OCI-LY7 (cell line): ENCODE data around the gene GRIN3A. TPM values are rescaled to one million over a fixed set of nuclear protein-coding genes. Genes with fewer than 3 reads are reported as not detected.

ENCODE experiments used
- Bru-seq: library from RNA; stranded (reverse); fragments of 400-500 nt; gene quantifications from one replicate; lab custom pipeline; 2021; lab: Mats Ljungman, UMichigan
- BruChase-seq, 2 experiments: library from RNA; stranded (reverse); fragments of 400-500 nt; gene quantifications; one replicate each; lab custom pipeline; 2021; lab: Mats Ljungman, UMichigan
- BruUV-seq: library from RNA; stranded (reverse); fragments of 400-500 nt; replicated peaks from 2 replicates; lab custom pipeline; 2021; lab: Mats Ljungman, UMichigan
- CTCF ChIA-PET: fragments of 300-600 bp; sonication (Branson Sonifier 250); formaldehyde crosslinking; loops from one replicate; lab custom pipeline; 2022; ENCODE audit warnings: antibody characterized with exemption; ENCODE audit not compliant: unreplicated experiment; lab: Charles Lee
- POLR2A ChIA-PET: fragments of 300-600 bp; sonication (Branson Sonifier 250); formaldehyde crosslinking; loops from one replicate; lab custom pipeline; 2022; ENCODE audit warnings: antibody characterized with exemption; lab: Charles Lee
- DNase-seq: peaks from one replicate; pipeline ENCODE4 v3.0.0-alpha.2; 2015; ENCODE audit warnings: low spot score
- H2AFZ ChIP-seq: fragments of 200-600 bp; sonication (generic), shearing (Covaris generic); 2 replicates; pipeline ENCODE4 v1.6.1; 2014; ENCODE audit warnings: mild to moderate bottlenecking, antibody characterized with exemption, low read length, moderate library complexity
- H3K27ac ChIP-seq: fragments of 200-600 bp; sonication (generic); 2 replicates; pipeline ENCODE4 v1.5.1; 2014; ENCODE audit warnings: mixed run types, low read depth, mild to moderate bottlenecking, moderate library complexity, low read length, inconsistent platforms; ENCODE audit not compliant: poor library complexity, severe bottlenecking
- H3K36me3 ChIP-seq: fragments of 200-600 bp; sonication (generic); 2 replicates; pipeline ENCODE4 v1.6.1; 2014; ENCODE audit warnings: mild to moderate bottlenecking, antibody characterized with exemption, low read length, moderate library complexity, mixed read lengths; ENCODE audit not compliant: insufficient read depth
- H3K4me1 ChIP-seq: fragments of 200-600 bp; sonication (generic); 2 replicates; pipeline ENCODE4 v1.5.1; 2014; ENCODE audit warnings: mild to moderate bottlenecking, low read length; ENCODE audit not compliant: insufficient read depth, poor library complexity, severe bottlenecking
- H3K4me2 ChIP-seq: fragments of 200-600 bp; sonication (generic); 2 replicates; pipeline ENCODE4 v1.6.1; 2014; ENCODE audit warnings: mild to moderate bottlenecking, low read length
- H3K4me3 ChIP-seq: fragments of 200-600 bp; sonication (generic); 2 replicates; pipeline ENCODE4 v1.5.1; 2014; ENCODE audit warnings: mild to moderate bottlenecking, low read depth, low read length; ENCODE audit not compliant: poor library complexity, severe bottlenecking
- H3K79me2 ChIP-seq: fragments of 200-600 bp; sonication (generic); 2 replicates; pipeline ENCODE4 v1.6.1; 2016; ENCODE audit warnings: low read depth, mild to moderate bottlenecking, low read length, moderate library complexity, mixed read lengths; ENCODE audit not compliant: insufficient read depth
- H3K9me2 ChIP-seq: fragments of 200-600 bp; sonication (generic); 2 replicates; pipeline ENCODE4 v1.6.1; 2016; ENCODE audit warnings: mild to moderate bottlenecking, low read length, mixed read lengths; ENCODE audit not compliant: insufficient read depth
- H3K9me3 ChIP-seq: fragments of 200-600 bp; sonication (generic); 2 replicates; pipeline ENCODE4 v1.6.1; 2014; ENCODE audit warnings: mild to moderate bottlenecking, mixed run types, low read length, mixed read lengths
- H4K20me1 ChIP-seq: fragments of 200-600 bp; sonication (generic); 2 replicates; pipeline ENCODE4 v1.6.1; 2014; ENCODE audit warnings: mild to moderate bottlenecking, antibody characterized with exemption, low read length, moderate library complexity, mixed read lengths; ENCODE audit not compliant: insufficient read depth
- EZH2phosphoT487 ChIP-seq: fragments of 200-600 bp; sonication (generic); IDR thresholded peaks from 2 replicates; pipeline ENCODE4 v1.6.1; 2018; ENCODE audit warnings: low read depth, borderline replicate concordance, mild to moderate bottlenecking, mixed run types, antibody characterized with exemption, low read length, moderate library complexity, mixed read lengths
- intact Hi-C: fragments of 100-400 bp; cut with micrococcal nuclease; formaldehyde crosslinking; loops from one replicate; pipeline ENCODE4 v1.10.0; 2022; ENCODE audit not compliant: unreplicated experiment
- long read RNA-seq: library from polyadenylated mRNA; stranded (forward); transcript quantifications from one replicate; pipeline ENCODE4 v2.0.0, GENCODE V29; 2022
- total RNA-seq, 2 experiments: library from RNA; depleted of rRNA in 1 of 2; stranded (reverse); fragments of >200 nt in 1 of 2; shearing (Covaris generic) in 1 of 2; gene quantifications; 2 replicates each; pipeline ENCODE4 v1.2.3, GENCODE V29; 2014 to 2022
- TF ChIP-seq, protein P1 (sequence below): fragments of 200-600 bp; sonication (generic); conservative IDR thresholded peaks from 2 replicates; pipeline ENCODE4 v1.5.1; 2014; ENCODE audit warnings: mild to moderate bottlenecking, antibody characterized with exemption, low read length, moderate library complexity, mixed read lengths

GRIN3A gene
- not detected in 2 replicates for total RNA-seq (2014; rRNA removed; shearing (Covaris generic))
- total RNA-seq (2022): not detected in 2 replicates
- Bru-seq, nascent RNA: percentile 1 among the genes with signal in this experiment
- not detected for BruChase-seq, experiment 1, labeled RNA remaining after a 6-hour chase
- BruChase-seq, experiment 2, labeled RNA remaining after a 2-hour chase: not detected
- long read RNA-seq: 0 reads

DNA sequence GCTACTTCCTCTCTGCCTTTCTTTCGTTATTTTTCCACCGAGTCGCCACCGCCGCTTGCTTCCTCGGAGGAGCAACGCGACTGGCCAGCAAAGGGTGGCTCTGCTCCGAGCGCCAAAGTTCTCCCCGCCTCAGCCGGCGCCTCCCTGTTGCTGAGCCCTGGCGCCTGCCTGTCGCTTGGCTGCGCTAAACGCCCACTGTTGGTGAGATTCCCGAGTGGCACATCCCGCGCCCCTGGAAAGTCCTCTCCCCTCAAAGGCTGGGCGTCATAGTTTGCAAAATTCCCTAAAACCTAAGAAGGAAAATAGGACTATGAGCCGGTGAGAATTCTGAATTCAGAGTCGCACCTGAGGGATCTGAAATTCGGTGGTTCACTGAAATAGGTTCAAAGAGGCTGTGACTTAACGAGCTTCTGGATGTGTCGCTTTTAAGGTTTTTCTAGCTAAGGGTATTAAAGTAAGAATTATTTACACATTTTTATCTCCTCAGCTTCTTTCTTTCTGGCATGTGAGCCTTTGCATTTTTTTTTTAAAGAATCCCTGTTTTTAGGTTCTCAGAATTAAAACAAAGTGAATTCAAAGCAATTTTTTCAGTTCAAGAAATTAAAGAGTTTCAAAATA lies at the start of gene GRIN3A:
GRIN3A (minus strand) TSS at position 82 of the 618 bp plus-strand sequence. CDS start 668 bp downstream, outside the sequence.
- intact Hi-C loops: no loop called here
- TF ChIP-seq, protein P1, sequence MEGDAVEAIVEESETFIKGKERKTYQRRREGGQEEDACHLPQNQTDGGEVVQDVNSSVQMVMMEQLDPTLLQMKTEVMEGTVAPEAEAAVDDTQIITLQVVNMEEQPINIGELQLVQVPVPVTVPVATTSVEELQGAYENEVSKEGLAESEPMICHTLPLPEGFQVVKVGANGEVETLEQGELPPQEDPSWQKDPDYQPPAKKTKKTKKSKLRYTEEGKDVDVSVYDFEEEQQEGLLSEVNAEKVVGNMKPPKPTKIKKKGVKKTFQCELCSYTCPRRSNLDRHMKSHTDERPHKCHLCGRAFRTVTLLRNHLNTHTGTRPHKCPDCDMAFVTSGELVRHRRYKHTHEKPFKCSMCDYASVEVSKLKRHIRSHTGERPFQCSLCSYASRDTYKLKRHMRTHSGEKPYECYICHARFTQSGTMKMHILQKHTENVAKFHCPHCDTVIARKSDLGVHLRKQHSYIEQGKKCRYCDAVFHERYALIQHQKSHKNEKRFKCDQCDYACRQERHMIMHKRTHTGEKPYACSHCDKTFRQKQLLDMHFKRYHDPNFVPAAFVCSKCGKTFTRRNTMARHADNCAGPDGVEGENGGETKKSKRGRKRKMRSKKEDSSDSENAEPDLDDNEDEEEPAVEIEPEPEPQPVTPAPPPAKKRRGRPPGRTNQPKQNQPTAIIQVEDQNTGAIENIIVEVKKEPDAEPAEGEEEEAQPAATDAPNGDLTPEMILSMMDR: no peak
- TF ChIP-seq EZH2phosphoT487: no peak
- Histone ChIP-seq H3K36me3 (no peaks in the 10 kb centered on the region), H2AFZ (no peak within 1 kb of the TSS), H3K9me3 (no peaks in the 10 kb centered on the region), H3K9me2 (no peaks in the 10 kb centered on the region), H3K4me2 (no peak within 1 kb of the TSS), H3K79me2 (no peaks in the 10 kb centered on the region), H4K20me1 (no peaks in the 10 kb centered on the region), H3K27ac (no peak within 1 kb of the TSS), H3K4me3 (no peak within 1 kb of the TSS), H3K4me1 (no peaks in the 10 kb centered on the region)
- DNase-seq: no peak
- ChIA-PET CTCF (no interaction called here), POLR2A (no interaction called here)
- no TSS peak for BruUV-seq

DNA sequence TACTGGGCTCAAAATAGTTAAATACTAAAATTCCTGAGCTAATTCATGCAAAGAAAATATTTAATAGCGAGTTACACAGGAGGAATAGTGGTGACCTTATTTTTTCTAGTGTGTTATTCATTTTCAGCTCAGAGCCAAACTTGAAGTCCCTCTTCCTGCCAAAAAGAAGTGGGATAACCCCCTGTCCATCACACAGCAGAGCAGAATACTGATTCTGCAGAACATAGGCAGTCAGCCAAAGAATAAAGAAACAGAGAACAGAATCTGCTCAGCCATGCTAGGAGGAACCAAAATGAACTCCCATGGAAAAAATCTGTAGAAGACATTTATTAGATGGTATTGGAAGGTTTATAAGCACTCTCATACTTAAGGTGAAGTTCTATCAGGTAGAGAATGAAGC lies 49.4 kb upstream of the GRIN3A start:
- ChIA-PET POLR2A (interaction anchor here (0.6 to 1.1 kb wide), 2 partner anchors 11 to 1652 kb away, joined by 3 to 4 read pairs; no protein-coding TSS in a partner anchor), CTCF (no interaction called here)
- Histone ChIP-seq H3K4me3 (no peak overlapping the region), H3K27ac (no peak overlapping the region), H3K9me2 (no peaks in the 10 kb centered on the region), H3K79me2 (no peaks in the 10 kb centered on the region), H3K4me2 (no peak overlapping the region), H3K36me3 (no peaks in the 10 kb centered on the region), H4K20me1 (no peaks in the 10 kb centered on the region), H3K4me1 (no peaks in the 10 kb centered on the region), H2AFZ (no peak overlapping the region), H3K9me3 (no peaks in the 10 kb centered on the region)
- intact Hi-C loops: no loop called here
- no peak for DNase-seq
- TF ChIP-seq, protein P1: no peak
- no peak for TF ChIP-seq EZH2phosphoT487
- BruUV-seq: no TSS peak

- no peaks in the 10 kb centered on the region for H3K79me2 ChIP-seq
These were observed 39.9 kb upstream of the GRIN3A start for GRCh38 chr9:101778332-101778731.

More at GRCh38 chr9:101778332-101778731, 39.9 kb upstream of the GRIN3A start:
- Histone ChIP-seq H2AFZ (no peak overlapping the region), H3K4me1 (no peaks in the 10 kb centered on the region), H3K36me3 (no peaks in the 10 kb centered on the region), H3K27ac (no peak overlapping the region), H3K4me2 (no peak overlapping the region), H4K20me1 (no peaks in the 10 kb centered on the region), H3K9me3 (no peaks in the 10 kb centered on the region), H3K9me2 (no peaks in the 10 kb centered on the region), H3K4me3 (no peak overlapping the region)
- POLR2A ChIA-PET: no interaction called here
- CTCF ChIA-PET: no interaction called here
- intact Hi-C loops: no loop called here
- peak; percentile 5 for DNase-seq
- TF ChIP-seq EZH2phosphoT487: no peak
- TF ChIP-seq, protein P1: no peak
- BruUV-seq: no TSS peak
